H1 (cell line): Measurements from ENCODE around the gene AKAP12. TPM values are rescaled to one million over a fixed set of nuclear protein-coding genes. Genes with fewer than 3 reads are reported as not detected.

ENCODE experiments used
- ATF3 ChIP-seq: IDR thresholded peaks from 2 replicates; pipeline ENCODE4 v1.6.1; 2011; ENCODE audit warnings: low read depth, mild to moderate bottlenecking, low read length; ENCODE audit not compliant: insufficient read depth
- BCL11A ChIP-seq, 2 experiments: IDR thresholded peaks; one replicate each; pipeline ENCODE4 v1.6.1; 2011; ENCODE audit warnings: low read depth in 2 of 2, low read length in 2 of 2, mild to moderate bottlenecking in 2 of 2
- CBX5 ChIP-seq: fragments of 300-800, 300-1000 bp; sonication (generic); IDR thresholded peaks from 2 replicates; pipeline ENCODE4 v1.7.1; 2016; ENCODE audit warnings: antibody characterized with exemption, low read length, low read depth
- EGR1 ChIP-seq: IDR thresholded peaks from 2 replicates; pipeline ENCODE4 v1.6.1; 2011; ENCODE audit warnings: low read depth, low read length, borderline replicate concordance
- EZH2 ChIP-seq: fragments of 200-600 bp; sonication (generic); IDR thresholded peaks from 2 replicates; pipeline ENCODE4 v1.7.1; 2012; ENCODE audit warnings: low read depth, mild to moderate bottlenecking, moderate library complexity, low read length, inconsistent platforms; ENCODE audit not compliant: severe bottlenecking
- GABPA ChIP-seq: IDR thresholded peaks from 2 replicates; pipeline ENCODE4 v1.6.1; 2011; ENCODE audit warnings: mild to moderate bottlenecking, low read length, moderate library complexity, borderline replicate concordance; ENCODE audit not compliant: insufficient read depth
- KDM5A ChIP-seq: fragments of 200-600 bp; IDR thresholded peaks from 2 replicates; pipeline ENCODE4 v1.7.1; 2012; ENCODE audit warnings: mild to moderate bottlenecking, low read length, inconsistent platforms, mixed read lengths
- NANOG ChIP-seq: IDR thresholded peaks from 2 replicates; pipeline ENCODE4 v1.6.1; 2011; ENCODE audit warnings: low read length, low read depth, mild to moderate bottlenecking, inconsistent platforms; ENCODE audit not compliant: insufficient read depth, poor library complexity, severe bottlenecking
- NRF1 ChIP-seq: IDR thresholded peaks from 2 replicates; pipeline ENCODE4 v1.6.1; 2011; ENCODE audit warnings: mild to moderate bottlenecking, low read depth, low read length, improper control_type of control experiment
- POLR2A ChIP-seq, 2 experiments: IDR thresholded peaks; 1 replicate in 1 of 2; 2 replicates in 1 of 2; pipeline ENCODE4 v1.6.1; 2011; ENCODE audit warnings: low read depth in 2 of 2, low read length in 2 of 2, mild to moderate bottlenecking in 2 of 2; ENCODE audit errors: control extremely low read depth in 1 of 2
- POLR2AphosphoS5 ChIP-seq: IDR thresholded peaks from 2 replicates; pipeline ENCODE4 v1.6.1; 2011; ENCODE audit warnings: low read depth, low read length
- RXRA ChIP-seq: IDR thresholded peaks from 2 replicates; pipeline ENCODE4 v1.6.1; 2011; ENCODE audit warnings: low read depth, mild to moderate bottlenecking, low read length, moderate library complexity; ENCODE audit not compliant: insufficient read depth
- SAP30 ChIP-seq: fragments of 300-600 bp; sonication (generic); IDR thresholded peaks from 2 replicates; pipeline ENCODE4 v1.7.1; 2012; ENCODE audit warnings: low read length, moderate library complexity, mild to moderate bottlenecking, inconsistent platforms; ENCODE audit not compliant: insufficient read depth, insufficient replicate concordance
- SIN3A ChIP-seq, 2 experiments: IDR thresholded peaks in 1 of 2; conservative IDR thresholded peaks in 1 of 2; 2 replicates each; pipeline ENCODE4 v1.6.1; 2011 to 2012; ENCODE audit warnings: low read length in 2 of 2, improper control_type of control experiment in 1 of 2, low read depth in 1 of 2, mild to moderate bottlenecking in 1 of 2
- SP2 ChIP-seq: IDR thresholded peaks from 2 replicates; pipeline ENCODE4 v1.6.1; 2012; ENCODE audit warnings: mild to moderate bottlenecking, low read length, inconsistent platforms
- TAF1 ChIP-seq: IDR thresholded peaks from 2 replicates; pipeline ENCODE4 v1.6.1; 2011; ENCODE audit warnings: mild to moderate bottlenecking, low read depth, low read length
- TBP ChIP-seq: IDR thresholded peaks from 2 replicates; pipeline ENCODE4 v1.6.1; 2011; ENCODE audit warnings: low read depth, low read length, improper control_type of control experiment
- TCF12 ChIP-seq: IDR thresholded peaks from 2 replicates; pipeline ENCODE4 v1.6.1; 2011; ENCODE audit warnings: low read depth, mild to moderate bottlenecking, low read length
- USF2 ChIP-seq: IDR thresholded peaks from 2 replicates; pipeline ENCODE4 v1.6.1; 2011; ENCODE audit warnings: low read length, improper control_type of control experiment
- polyA plus RNA-seq, 7 experiments: library from polyadenylated mRNA; depleted of rRNA in 3 of 7; stranded (reverse) in 5 of 7; unstranded in 2 of 7; fragments of >200 nt in 5 of 7; fragments of 200-250 nt in 2 of 7; gene quantifications; 1 replicate in 5 of 7; 2 replicates in 1 of 7; 4 replicates in 1 of 7; pipeline versions ENCODE4 v1.2.1 to v1.2.3, GENCODE V29; 2011 to 2013; ENCODE audit warnings: missing spikeins in 2 of 7, mixed read lengths in 2 of 7
- total RNA-seq: library from RNA; stranded (reverse); fragmentation: NEBNext Ultra II Directional; extraction: Animal tissue kit (Norgen Biotek cat#: 25700); gene quantifications from 2 replicates; pipeline ENCODE4 v1.2.1, GENCODE V29; 2021

AKAP12 gene
- total and polyA plus RNA-seq, 2 of the 8 experiments (the other 6 are each of a cell fraction or from before 2014, with no cell fraction given): 14.6 to 79.2 TPM

- TF ChIP-seq TCF12 (0 out of 2 replicates have a peak, but pooled peaks have one; percentile 46), SAP30 (no peak), CBX5 (no peak), NANOG (peak; percentile 25), TBP (peak; percentile 96), ATF3 (0 out of 2 replicates have a peak, but pooled peaks have one; percentile 31), KDM5A (no peak), SIN3A (conservative IDR thresholded peaks at IDR 0.05 in 1 of 2, IDR thresholded peaks at IDR 0.05 in 1 of 2; ENCODE audit: low read depth in 1 of 2, low read length in 2 of 2) (0 out of 4 replicates have a peak, but pooled peaks of 1 of the 2 experiments have one; percentile 64), SP2 (no peak), TAF1 (peak; percentile 95), POLR2A (IDR thresholded peaks at IDR 0.05; ENCODE audit: control extremely low read depth in 1 of 2, low read depth in 2 of 2, low read length in 2 of 2) (peak; percentile 67 to 85), RXRA (no peak), NRF1 (no peak), BCL11A (IDR thresholded peaks at IDR 0.05; ENCODE audit: low read depth in 2 of 2, low read length in 2 of 2) (no peak), EGR1 (0 out of 2 replicates have a peak, but pooled peaks have one; percentile 23), GABPA (0 out of 2 replicates have a peak, but pooled peaks have one; percentile 51), EZH2 (no peak), USF2 (no peak), POLR2AphosphoS5 (peak; percentile 91)
- TF ChIP-seq, all 59 proteins: peak for 20
These were observed 394 bp downstream of the AKAP12 start (continued) for GRCh38 chr6:151240036-151240685.
